Iris pigment epithelial cell (primary cell): Measurements from ENCODE around the gene COPE.
"Not testable (repeated sequence)": the region's sequence is repeated elsewhere in the genome, so short reads cannot be mapped to it uniquely, and the experiment has no call there.

ENCODE experiments used
- DNase-seq: peaks from one replicate; pipeline ENCODE4 v3.0.0-alpha.2; 2011; ENCODE audit warnings: low read depth

The COPE gene

DNA sequence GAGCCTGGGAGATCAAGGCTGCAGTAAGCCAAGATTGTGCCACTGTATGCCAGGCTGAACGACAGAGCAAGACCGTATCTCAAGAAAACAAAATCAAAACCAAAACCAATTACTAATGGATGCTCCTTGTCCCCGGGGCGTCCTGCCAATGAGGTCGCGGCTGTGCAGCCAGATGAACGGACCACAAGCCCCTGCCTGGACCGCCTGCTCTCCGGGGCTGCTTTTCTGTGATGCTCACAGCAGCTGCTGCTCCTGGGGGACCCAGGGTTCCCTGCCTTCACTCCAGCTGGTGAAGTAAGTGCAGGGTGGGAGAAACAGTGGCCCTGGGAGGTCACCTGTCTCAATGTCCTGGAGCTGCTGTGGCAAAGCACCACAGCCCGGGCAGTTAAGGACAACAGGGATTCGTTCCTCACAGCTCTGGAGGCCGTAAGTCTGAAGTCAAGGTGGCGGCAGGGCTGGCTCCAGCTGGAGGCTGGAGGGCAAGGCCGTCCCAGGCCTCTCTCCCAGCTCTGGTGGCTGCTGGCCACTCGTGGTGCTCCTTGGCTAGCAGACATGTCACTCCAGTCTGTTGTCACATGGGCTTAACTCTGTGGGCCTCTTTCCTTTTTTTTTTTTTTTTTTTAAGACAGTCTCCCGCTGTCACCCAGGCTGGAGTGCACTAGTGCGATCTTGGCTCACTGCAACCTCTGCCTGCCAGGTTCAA is 10.1 kb downstream of the COPE start:
- DNase-seq, result no peak

DNA sequence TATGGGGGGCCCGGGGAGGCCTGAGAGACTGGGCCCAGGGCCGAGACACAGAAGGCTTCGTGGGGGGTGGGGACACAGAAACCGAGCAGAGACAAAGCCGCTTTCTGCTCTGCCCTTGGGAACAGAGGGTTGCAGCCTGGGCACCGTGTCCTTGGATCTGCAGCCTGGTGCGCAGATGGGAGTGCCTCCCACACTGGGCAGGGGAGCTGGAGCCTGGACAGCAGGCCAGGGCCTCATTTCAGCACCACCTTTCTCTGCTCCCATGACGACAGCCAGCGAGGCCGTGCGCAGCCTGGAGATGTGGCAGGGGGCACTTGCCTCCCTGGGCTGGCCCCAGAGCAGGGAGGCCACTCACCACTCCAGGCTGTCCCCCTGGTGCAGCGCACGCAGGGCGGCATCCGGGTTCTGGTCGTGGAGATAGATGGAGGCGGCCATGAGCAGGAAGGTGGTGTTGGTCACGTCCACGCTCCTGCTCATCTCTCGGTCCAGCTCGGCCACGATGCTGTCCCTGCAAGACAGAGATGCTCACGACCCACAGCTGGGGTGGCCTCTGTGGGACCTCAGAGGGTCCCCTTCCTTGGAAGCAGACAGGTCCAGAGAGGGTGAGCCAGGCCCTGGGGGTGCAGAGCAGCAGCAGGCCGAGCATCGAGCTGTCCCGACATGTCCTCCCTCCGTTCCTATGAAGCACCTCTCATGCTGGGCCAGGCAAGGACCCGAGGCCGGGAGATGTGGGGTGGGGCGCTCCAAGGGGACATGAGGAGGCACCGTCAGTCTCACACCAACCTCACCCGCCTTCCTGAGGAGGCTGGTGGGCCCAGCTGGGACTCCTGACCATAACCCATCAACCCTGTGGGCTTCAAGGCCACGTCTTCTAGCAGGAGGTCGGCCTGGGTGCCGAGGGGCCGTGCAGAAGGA is 12.3 kb downstream of the COPE start:
- no peak for DNase-seq

DNA sequence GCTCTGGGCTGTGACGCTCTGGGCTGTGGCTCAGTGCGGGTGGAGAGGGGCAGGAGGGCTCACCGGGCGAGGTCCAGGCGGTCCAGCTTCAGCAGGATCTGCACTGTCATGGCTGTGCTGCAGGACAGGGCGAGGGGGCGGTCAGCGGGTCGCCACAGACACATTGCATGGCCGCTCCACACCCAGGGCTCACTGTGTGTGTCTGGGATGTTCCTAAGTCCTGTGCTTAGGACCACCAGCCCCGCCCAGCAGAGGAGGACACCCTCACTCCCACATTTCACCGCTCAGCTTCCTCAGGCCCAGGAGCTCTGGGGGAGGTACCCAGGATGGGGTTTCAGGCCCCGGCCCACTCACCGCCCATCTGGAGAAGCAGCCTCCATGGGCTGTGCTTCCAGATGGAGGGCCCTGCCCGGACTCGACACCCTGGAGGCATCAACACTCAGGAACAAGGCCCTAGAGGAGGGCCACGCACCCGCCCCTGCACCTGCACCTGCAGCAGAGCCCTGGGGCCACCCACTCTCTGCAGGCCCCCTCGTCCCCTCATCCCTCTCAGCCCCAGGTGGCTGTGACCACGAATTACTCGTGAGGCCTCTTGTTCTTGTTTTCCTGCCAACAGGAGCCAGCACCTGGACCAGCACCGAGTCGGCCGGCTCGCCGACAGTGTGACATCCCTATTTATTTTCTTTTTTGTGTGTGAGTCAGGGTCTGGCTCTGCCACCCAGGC is 13.5 kb downstream of the COPE start:
- no peak for DNase-seq

DNA sequence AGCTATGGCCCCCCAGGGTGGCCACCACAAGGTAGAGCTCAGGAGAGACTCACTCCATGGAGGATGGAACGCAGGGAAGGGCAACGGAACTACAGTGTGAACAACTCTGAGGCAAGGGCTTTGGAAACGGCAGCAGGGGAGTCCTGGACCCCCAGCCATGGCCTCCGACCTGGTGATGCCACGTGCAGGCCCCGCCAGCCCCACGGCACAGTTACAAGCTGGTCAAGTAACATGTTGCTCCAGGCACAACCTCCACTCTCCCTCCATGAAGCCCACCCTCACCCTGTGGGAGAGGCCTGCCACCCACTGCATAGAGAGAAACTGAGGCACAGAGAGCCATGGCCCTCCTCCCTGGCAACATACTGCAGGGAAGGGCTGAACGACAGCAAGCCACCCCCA is 14.1 kb downstream of the COPE start:
- no peak for DNase-seq

DNA sequence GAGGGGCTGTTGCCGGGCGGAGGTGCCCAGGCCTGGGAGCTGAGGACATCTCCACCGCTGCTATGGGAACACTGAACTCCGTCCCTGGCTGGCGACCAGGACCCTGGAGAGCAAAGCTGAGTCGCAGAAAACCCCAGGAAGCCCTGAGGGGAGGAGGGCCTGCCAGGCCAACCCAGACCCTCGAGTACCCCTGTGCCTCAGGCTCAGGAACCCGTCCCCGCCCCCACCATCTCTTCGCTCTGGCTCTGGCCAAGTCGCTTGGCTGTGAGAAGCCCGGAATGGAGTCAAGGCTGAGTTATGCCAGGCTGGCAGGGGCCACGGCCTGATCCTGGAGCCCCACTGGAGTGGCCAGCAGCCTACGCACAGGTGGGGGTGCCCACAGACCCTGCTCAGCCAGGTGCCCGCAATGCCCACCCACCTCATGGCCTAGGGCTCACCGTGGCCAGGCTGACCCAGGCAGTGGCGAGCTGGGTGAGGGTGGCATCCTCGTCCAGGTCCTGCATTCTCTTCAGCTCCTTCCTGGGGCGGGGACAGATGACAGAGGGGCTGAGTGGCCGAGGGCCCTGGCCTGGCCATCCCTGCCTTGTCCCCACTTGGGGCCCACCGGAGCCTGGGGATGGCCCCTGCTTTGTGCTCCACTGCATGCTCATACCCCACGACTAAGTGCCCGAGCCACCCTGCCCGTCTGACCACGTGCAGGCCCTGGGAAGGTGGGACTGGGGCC is 14.7 kb downstream of the COPE start:
- DNase-seq, result no peak

DNA sequence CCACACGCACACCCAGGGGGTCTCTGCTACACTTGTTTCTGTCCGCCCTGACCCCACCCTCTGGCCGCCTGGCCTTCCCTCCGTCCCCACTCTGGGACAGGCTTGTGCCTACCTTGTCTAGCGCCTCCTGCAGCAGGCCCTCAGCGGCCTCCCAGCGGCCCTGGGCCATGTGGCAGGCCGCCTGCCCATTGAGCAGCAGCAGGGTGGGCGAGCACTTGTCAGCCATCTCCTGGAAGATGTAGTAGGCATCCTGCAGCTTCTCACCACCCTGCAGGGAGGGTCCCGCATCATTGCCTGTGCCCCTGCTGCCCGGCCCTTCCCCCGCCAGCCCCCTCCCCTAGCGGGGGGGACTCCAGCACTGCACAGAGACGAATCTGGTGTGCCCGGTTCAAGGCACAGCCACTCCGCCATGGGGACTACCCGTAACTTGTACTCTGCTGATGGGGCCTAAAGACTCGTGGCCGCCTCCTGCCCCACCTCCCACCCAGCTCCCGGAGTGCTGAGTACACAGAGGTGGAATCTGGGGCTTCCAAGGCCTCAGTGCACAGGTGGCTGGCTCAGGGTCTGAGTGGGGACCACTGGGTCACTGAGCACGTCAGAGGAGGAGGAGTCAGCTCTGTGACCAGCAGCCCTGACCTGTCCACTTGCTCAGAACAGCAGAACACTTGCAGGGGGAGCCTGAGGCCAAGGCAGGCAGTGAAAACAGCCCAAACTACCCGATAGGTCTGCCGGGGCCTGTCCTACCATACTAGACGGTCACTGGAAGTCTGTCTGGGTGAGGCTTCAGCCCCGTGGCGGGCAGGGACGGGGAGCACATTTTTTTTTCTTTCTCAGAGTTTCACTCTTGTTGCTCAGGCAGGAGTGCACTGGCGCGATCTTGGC is 15.8 kb downstream of the COPE start:
- DNase-seq, result no peak

DNA sequence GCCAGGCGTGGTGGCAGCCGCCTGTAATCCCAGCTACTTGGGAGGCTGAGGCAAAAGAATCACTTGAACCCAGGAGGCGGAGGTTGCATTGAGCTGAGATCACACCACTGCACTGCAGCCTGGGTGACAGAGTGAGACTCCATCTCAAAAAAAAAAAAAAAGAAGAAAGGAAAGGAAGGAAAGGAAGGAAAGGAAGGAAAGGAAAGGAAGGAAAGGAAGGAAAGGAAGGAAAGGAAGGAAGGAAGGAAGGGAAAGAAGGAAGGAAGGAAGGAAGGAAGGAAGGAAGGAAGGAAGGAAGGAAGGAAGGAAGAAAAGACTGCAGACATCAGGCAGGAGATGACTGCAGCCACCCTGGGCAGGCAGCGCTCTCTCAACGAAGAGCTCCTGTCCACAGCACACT is 16.7 kb downstream of the COPE start:
- not testable (repeated sequence) for DNase-seq

DNA sequence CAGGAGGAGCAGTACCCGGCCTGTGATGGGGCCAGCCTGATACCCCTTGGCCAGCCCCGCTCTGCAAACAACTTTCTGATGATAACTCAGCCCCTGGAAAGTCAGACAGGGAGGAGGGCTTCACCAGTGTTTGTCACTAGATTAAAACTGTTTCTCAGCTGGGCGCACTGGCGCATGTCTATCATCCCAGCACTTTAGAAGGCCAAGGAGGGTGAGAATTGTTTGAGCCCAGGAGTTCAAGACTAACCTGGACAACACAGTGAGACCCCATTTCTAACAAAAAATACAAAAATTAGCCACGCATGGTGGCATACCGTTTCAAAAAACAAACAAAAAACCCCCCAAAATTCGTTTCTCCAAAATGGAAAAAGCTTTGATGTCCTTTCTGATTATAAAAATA is 17.7 kb downstream of the COPE start:
- DNase-seq, result no peak

DNA sequence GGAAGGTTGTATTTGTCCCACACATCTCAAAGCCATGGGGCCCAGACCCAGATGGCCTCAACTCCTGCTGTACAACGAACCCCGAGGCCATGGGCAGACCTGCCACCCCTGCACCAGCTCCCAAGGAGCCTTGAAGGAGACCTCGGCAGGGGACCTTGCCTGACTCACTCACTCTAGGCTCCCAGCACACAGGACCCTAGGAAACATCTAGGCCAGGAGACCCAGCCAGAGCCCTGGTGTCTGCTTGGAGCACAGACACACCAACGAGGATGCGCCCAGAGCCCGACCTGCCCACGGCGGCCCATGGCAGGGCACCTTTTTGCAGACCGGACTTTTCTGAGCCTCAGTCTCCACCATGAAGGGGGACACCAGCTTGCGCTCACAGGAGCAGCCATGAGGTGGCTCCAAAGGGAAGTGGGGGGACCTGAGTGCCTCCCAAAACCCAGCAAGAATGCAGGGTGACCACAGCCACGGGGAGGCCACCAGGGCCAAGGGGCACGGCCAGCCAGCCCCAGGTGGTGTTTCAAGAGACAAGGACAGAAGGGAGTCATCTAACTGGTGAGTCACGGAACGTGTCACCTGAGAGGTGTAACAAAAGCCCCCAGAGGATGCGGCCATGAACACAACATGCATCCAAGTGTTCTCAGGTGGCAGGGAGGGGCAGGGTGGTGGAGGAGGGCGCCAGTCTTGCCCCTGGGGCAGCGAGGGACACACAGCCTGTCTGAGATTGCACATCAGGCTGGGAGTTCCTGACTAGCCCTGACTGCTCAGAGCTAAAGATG is 18.3 kb downstream of the COPE start:
- no peak for DNase-seq

DNA sequence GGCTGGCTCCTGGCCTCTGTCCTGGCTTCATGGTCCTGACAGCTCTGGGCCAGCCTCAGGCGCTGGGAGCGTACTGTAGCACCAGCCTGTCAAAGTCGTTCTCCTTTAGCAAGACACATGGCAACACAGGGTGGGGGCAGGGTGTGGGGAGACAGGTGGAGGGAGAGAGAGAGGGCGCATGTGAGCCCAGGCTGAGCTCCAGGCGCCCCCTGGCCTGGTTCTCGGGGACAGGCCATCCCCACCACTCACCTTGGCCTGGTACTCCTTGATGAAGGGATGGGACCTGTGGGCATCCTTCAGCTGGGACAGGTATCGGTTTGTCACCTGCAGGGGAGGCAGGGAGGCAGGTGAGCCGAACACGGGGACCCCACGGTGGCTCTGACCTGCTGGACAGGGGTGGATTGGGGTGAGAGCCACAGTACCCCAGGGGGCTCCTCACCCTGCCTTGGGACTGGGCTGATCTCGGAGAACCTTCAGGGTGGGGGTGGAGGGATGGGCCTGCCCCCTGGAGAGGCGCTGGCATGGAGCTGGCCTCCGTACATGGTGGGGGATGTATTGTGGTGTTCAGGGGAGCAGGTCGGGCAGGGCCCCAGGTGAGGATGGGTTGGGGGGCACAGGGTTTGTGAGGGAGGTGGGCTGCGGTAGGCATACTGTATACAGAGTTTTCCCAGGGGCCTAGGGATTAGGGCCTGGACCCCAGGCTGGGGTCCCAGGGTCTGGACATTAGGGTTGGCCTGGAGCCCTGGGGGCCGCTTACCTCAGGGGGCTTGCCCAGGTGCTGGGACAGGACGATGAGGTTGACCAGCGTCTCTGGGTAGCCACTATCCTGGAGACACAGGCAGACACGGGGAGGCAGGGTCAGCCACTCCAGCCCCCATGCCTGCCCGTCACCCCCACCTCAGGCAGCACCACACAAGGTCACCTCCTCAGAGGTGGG is 19.3 kb downstream of the COPE start:
- DNase-seq, result no peak

DNA sequence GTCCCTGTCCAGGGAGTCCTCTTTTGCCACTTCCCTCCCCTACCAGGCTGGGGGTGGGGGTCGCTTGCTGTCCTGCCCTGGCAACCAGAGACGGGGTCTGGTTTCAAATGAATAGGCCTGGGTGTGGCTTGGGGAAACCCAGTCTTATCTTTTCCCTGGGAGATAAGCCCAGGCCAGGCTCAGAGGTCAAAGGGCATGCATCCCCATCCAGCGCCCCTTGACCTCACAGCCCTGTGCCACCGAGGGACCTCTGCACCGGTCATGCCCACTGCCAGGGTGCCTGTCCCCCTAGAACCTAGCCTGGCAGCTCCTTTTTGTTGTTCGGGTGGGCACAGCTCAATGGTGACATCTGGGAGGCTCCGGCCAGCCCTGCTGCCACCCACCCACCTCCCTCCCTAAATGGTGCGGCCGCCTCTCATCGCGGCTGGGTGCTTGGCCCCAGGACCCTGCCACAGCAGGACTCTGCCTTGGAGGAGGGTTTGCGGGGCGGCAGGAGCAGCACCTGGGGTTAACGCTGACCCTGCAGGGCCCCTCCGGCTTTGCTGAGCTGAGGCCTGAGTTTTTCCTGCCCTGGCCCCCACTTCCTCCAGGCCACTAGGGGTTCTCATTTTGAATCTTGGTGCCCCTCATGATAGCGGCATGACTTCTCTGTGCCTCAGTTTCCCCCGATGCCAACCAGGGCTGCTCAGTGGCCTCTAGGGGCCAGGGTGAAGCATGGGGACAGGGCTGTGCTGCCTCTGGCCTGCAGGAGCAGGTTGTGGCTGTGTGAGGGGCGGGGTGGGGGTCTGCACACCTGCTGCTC is 20.4 kb downstream of the COPE start:
- DNase-seq, result no peak

DNA sequence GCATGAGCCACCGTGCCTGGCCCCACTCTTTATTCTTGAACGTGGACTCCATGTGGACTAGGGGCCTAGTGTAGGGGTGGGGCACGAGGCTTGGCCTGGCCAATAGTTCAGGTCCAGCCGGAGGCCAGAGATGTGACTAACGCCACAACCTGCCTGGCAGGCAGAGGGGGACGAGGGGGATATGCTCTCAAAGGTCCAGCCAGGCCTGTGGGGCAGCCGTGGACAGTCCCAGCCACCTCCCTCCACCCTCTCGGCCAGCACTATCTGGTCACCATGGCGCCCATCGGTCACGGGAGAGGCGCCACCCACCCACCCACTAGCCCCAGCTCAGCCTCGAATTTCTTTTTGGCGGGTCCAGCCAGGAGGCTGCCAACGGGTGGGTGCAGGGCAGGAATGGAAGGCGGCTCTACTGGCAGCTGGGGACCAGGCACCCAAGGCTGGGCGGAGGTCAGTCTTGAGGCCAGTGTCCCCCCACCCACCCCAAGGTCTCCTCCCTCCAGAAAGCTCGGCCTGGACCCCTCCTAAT is 21.0 kb downstream of the COPE start:
- no peak for DNase-seq

DNA sequence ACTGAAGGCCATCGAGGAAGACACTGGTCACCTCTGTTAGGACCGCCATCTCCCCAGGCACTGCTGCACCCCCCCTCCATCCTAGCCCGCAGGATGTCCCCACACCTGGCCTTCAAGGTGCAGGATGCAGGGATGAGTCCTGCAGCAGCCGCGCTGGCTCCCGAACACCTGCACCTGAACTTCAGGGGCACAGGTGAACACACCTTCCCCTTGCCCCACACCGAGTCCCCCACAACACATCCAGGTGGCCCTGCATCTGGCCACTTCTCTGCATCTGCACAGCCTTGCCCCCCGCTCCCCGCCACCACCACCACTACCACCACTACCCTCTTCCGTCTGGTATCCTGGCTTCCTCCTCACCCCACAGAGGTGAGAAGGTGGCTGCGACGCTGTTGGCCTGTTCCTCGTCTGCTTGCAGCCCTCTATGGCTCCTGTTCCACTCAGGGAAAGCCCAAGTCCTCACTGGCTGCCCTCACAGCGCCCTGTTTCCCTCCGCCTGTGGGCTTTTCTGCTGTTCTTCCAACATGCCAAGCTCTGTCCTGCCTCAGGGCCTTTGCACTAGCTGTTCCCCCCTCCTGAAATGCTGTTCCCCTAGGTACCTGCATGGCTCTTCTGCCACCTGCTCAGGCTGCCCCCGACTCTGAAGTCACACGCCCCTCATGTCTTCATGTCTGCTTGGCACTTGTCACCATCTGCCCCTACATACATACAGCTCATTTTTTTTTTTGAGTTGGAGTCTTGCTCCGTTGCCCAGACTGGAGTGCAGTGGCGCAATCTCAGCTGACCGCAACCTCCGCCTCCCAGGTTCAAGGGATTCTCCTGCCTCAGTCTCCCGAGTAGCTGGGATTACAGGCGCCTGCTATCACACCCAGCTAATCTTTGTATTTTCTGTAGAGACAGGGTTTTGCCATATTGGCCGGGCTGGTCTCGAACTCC is 21.8 kb downstream of the COPE start:
- DNase-seq, result no peak

DNA sequence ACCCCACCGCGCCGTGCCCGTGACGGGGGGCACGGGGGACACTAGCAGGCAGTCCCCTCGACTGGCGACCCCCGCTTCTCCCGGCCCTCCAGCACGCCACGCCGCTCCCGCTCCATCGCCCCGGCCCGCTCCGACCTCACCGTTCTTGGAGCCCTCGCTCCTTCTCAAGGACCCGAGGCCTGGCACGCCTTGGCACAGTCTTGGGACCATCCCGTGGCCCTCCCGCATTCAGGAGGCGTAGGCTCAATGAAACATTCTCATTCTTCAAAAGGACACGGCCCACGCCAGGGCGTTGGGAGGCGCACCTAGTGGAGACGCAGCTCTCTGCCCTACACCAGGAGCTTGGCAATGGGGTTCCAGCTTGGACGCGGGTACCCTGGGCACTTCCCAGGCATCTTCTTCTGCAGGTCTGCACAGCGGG is 22.8 kb downstream of the COPE start:
- DNase-seq, result no peak

DNA sequence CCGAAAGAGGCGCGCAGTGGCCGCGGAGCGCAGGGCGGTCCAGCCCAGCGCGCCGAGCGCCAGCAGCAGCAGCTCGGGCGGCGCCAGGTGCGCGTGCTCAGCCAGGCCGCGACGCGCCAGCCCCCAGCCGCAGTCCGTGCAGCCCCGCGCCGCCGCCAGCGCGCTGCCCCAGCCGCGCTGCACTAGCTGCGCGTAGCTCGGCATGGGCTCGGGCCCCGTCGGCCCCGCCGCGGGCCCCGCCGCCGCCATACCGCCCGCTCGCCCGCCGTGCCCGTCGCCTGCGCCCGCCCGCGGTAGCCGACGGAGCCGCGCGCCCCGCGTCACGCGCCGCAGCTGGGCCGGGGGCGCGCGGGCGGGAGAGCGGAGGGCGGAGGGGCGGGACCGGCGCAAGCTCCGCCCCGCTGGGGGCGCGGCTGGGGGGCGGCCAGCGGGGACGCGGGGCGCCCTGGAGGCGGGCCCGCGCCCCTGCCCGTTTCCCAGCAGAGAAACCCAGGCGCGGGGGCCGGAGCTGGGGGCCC is 23.3 kb downstream of the COPE start, which contains the start of gene CERS1:
Gene CERS1 (minus strand): TSS at position 335 of the 518 bp plus-strand sequence. CDS start 86 bp downstream, at position 249.
- no peak for DNase-seq

DNA sequence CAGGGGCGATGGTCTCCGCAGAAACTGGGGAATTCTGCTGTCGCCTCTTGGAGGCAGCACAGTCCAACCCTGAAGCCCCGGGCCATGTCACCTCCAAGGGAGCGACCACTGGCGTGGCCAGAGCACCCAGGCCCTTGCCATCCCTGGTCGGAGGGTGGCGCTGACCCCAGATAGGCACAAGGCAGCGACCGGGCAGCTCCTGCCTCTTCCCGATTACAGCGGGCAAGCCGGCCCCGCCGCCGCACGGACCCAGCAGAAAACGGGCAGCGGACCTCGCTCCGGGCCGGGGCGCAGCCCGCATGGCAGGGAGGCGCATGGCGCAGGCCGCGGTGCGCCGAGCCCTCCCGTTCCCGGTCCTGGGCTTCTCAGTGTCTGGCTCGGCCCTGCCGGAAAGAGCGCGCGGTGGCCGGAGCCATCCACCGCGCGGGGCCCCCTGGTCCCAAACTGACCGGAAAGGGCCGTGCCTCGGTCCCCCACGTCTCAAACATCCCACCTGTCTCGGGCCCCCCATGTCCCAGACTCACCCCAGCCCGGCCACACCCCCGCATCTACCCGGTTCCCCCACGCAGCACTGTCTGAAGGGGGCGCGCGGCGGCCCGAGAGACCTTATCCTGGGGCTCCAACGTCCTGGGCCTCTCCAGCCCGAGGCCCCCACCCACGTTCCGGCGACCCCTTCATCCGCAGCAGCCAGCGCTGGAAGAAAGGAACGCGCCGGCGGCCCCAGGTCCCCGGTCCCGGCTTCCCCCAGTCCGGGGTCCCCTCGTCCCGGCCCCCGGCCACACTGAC is 24.0 kb downstream of the COPE start:
- no peak for DNase-seq
